ENCODE measurements around the gene FAM117B. TPM values are rescaled to one million over a fixed set of nuclear protein-coding genes. Genes with fewer than 3 reads are reported as not detected.

FAM117B gene
- total RNA-seq, 1 experiment from 2014 or later, result 13.3 TPM

GRCh38 chr2:202592566-202592965, 42.2 kb upstream of the FAM117B start:
- POLR2A ChIA-PET (ENCODE audit: low non-redundant PET), result no interaction called here
- intact Hi-C loops (cut with micrococcal nuclease; ENCODE audit: unreplicated experiment), result no loop called here
- Histone ChIP-seq H3K27me3 (replicated peaks; ENCODE audit: insufficient read depth, low read depth, low read length, poor library complexity) (no peaks in the 10 kb centered on the region), H3K4me3 (ENCODE audit: low read depth, low read length, poor library complexity, severe bottlenecking) (no peak overlapping the region), H3K27ac (ENCODE audit: low read depth, low read length, poor library complexity, severe bottlenecking) (no peak overlapping the region), H3K36me3 (ENCODE audit: insufficient read depth, low read length, poor library complexity, severe bottlenecking) (no peaks in the 10 kb centered on the region), H3K4me1 (ENCODE audit: insufficient read depth, low read length, poor library complexity, severe bottlenecking) (peaks cover 5% of the 10 kb centered on the region), H3K9me3 (ENCODE audit: low read depth, low read length, poor library complexity, severe bottlenecking) (no peaks in the 10 kb centered on the region)
- TF ChIP-seq CTCF (conservative IDR thresholded peaks at IDR 0.05; ENCODE audit: low read depth, low read length) (no peak), EZH2 (IDR thresholded peaks at IDR 0.05; ENCODE audit: borderline replicate concordance, low read depth, low read length, poor library complexity, severe bottlenecking) (no peak)
- CTCF ChIA-PET, result interaction anchor here (0.7 kb wide), 2 partner anchors 26 to 44 kb away, joined by 3 to 4 read pairs; no protein-coding TSS in a partner anchor
- no peak for DNase-seq (ENCODE audit: low spot score)
- BruUV-seq (replicated peaks), result no TSS peak

- no peak overlapping the region for H3K4me3 ChIP-seq (ENCODE audit: low read depth, low read length, poor library complexity, severe bottlenecking)
- no peaks in the 10 kb centered on the region for H3K9me3 ChIP-seq (ENCODE audit: low read depth, low read length, poor library complexity, severe bottlenecking)
- no peaks in the 10 kb centered on the region for H3K27me3 ChIP-seq (replicated peaks; ENCODE audit: insufficient read depth, low read depth, low read length, poor library complexity)
- H3K4me1 ChIP-seq (ENCODE audit: insufficient read depth, low read length, poor library complexity, severe bottlenecking), result no peaks in the 10 kb centered on the region
- BruUV-seq (replicated peaks), result no TSS peak
- H3K36me3 ChIP-seq (ENCODE audit: insufficient read depth, low read length, poor library complexity, severe bottlenecking), result no peaks in the 10 kb centered on the region
- H3K27ac ChIP-seq (ENCODE audit: low read depth, low read length, poor library complexity, severe bottlenecking), result no peak overlapping the region
- TF ChIP-seq CTCF (conservative IDR thresholded peaks at IDR 0.05; ENCODE audit: low read depth, low read length) (no peak), EZH2 (IDR thresholded peaks at IDR 0.05; ENCODE audit: borderline replicate concordance, low read depth, low read length, poor library complexity, severe bottlenecking) (no peak)
- DNase-seq (ENCODE audit: low spot score), result no peak
- POLR2A ChIA-PET (ENCODE audit: low non-redundant PET), result interaction anchor here (0.7 kb wide), 1 partner anchor 169 kb away, joined by 7 read pairs; no protein-coding TSS in a partner anchor
- CTCF ChIA-PET, result no interaction called here
- intact Hi-C loops (cut with micrococcal nuclease; ENCODE audit: unreplicated experiment), result no loop called here
These were observed 35.7 kb upstream of the FAM117B start for GRCh38 chr2:202599105-202599504.

GRCh38 chr2:202599911-202600310, 34.9 kb upstream of the FAM117B start:
- intact Hi-C loops (cut with micrococcal nuclease; ENCODE audit: unreplicated experiment), result no loop called here

More at GRCh38 chr2:202599911-202600310, 34.9 kb upstream of the FAM117B start:
- Histone ChIP-seq H3K27ac (ENCODE audit: low read depth, low read length, poor library complexity, severe bottlenecking) (no peak overlapping the region), H3K27me3 (replicated peaks; ENCODE audit: insufficient read depth, low read depth, low read length, poor library complexity) (no peaks in the 10 kb centered on the region), H3K4me1 (ENCODE audit: insufficient read depth, low read length, poor library complexity, severe bottlenecking) (no peaks in the 10 kb centered on the region), H3K9me3 (ENCODE audit: low read depth, low read length, poor library complexity, severe bottlenecking) (no peaks in the 10 kb centered on the region), H3K36me3 (ENCODE audit: insufficient read depth, low read length, poor library complexity, severe bottlenecking) (no peaks in the 10 kb centered on the region), H3K4me3 (ENCODE audit: low read depth, low read length, poor library complexity, severe bottlenecking) (no peak overlapping the region)
- BruUV-seq (replicated peaks), result no TSS peak
- CTCF ChIA-PET, result no interaction called here
- POLR2A ChIA-PET (ENCODE audit: low non-redundant PET), result no interaction called here
- no peak for DNase-seq (ENCODE audit: low spot score)
- TF ChIP-seq EZH2 (IDR thresholded peaks at IDR 0.05; ENCODE audit: borderline replicate concordance, low read depth, low read length, poor library complexity, severe bottlenecking) (no peak), CTCF (conservative IDR thresholded peaks at IDR 0.05; ENCODE audit: low read depth, low read length) (no peak)

Data from A673 (cell line).